Testis (tissue), 2 donors: ENCODE data around the gene SIK2.

Source experiments
- CTCF ChIP-seq, 3 experiments: fragments of 450-650 bp in 2 of 3; fragments of 200-600 bp in 1 of 3; sonication (generic) in 1 of 3; IDR thresholded peaks; one replicate each; pipeline ENCODE4 v1.5.1; 2016 to 2019; ENCODE audit warnings: antibody characterized with exemption in 3 of 3, mild to moderate bottlenecking in 2 of 3, moderate library complexity in 1 of 3
- POLR2A ChIP-seq: fragments of 450-650 bp; IDR thresholded peaks from one replicate; pipeline ENCODE4 v1.6.1; 2017; ENCODE audit warnings: antibody characterized with exemption, mild to moderate bottlenecking, moderate library complexity

- TF ChIP-seq CTCF (IDR thresholded peaks at IDR 0.05) = no peak
- no peak for TF ChIP-seq POLR2A
These were observed 3.7 kb upstream of the SIK2 start for GRCh38 chr11:111598559-111598958.
